Type B pancreatic cell (in vitro differentiated cells): Measurements from ENCODE around the gene DIAPH1. TPM values are rescaled to one million over a fixed set of nuclear protein-coding genes. Genes with fewer than 3 reads are reported as not detected.

Source experiments
- DNase-seq: peaks from one replicate; pipeline ENCODE4 v3.0.0; 2021; ENCODE audit warnings: mixed read lengths; ENCODE audit not compliant: unreplicated experiment; ENCODE audit errors: extremely low spot score
- H3K27ac Mint-ChIP-seq: 2 replicates; pipeline ENCODE4 v1.8.0; 2021; ENCODE audit warnings: mild to moderate bottlenecking, mixed read lengths
- H3K27me3 Mint-ChIP-seq: 2 replicates; pipeline ENCODE4 v1.8.0; 2021; ENCODE audit warnings: mixed read lengths
- H3K36me3 Mint-ChIP-seq: 2 replicates; pipeline ENCODE4 v1.8.0; 2021; ENCODE audit warnings: mixed read lengths
- H3K4me1 Mint-ChIP-seq: one replicate; pipeline ENCODE4 v1.8.0; 2021; ENCODE audit warnings: mixed read lengths; ENCODE audit not compliant: unreplicated experiment
- H3K4me3 Mint-ChIP-seq: 2 replicates; pipeline ENCODE4 v1.8.0; 2021; ENCODE audit warnings: mild to moderate bottlenecking, mixed read lengths
- H3K9me3 Mint-ChIP-seq: 2 replicates; pipeline ENCODE4 v1.8.0; 2021; ENCODE audit warnings: mixed read lengths
- CTCF ChIP-seq: fragments of 200-600 bp; sonication (generic); conservative IDR thresholded peaks from 2 replicates; pipeline ENCODE4 v1.5.0; 2021; ENCODE audit warnings: antibody characterized with exemption, mild to moderate bottlenecking
- total RNA-seq: library from RNA; stranded (reverse); gene quantifications from 2 replicates; pipeline ENCODE4 v1.2.1, GENCODE V29; 2021; ENCODE audit warnings: low replicate concordance

The DIAPH1 gene
- total RNA-seq, 1 donor from 2014 or later, result 79.6 TPM

DNA sequence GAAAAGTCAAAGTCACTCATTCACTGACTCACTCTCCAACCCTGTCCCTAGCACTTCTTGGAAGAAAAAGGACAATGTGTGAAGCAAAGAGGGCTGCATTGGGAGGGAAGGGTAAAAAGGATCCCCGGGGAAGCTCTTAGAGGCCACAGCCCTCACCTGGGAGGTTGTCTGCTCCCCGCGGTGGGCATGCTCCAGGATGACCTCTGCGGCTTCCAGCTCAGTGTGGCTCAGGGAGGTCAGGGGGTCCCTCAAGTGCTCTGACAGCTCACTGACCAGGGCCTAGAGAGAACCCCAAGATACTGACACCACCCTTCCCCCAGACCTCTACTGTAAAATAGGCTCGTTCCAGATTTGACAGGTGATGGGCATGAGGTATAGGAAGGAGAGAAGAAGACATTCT is 28.4 kb upstream of the DIAPH1 start:
- no peak for TF ChIP-seq CTCF
- Mint-ChIP-seq H3K4me1 (peaks cover 4% of the 10 kb centered on the region), H3K27ac (no peak overlapping the region), H3K27me3 (no peaks in the 10 kb centered on the region), H3K4me3 (no peak overlapping the region), H3K36me3 (peaks cover 7% of the 10 kb centered on the region), H3K9me3 (no peaks in the 10 kb centered on the region)
- DNase-seq, result no peak

DNA sequence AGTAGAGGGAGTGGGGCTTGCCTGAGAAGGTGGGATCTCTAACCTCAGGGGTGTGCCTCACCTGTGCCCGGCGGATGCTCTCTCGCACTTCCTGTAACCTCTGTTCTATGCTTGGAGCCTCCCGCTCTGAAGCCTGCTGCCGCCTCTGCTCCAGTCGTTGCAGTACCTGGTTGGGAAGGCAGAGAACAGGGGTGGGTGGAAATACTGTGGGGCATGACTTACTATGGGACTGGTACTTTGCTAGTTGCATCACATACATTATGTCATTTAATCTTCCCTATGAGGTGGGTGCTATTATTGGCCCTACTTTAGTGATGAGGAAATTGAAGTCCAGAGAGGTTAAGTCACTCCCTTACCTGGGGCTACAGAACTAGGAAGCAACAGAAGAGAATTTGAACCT is 27.2 kb upstream of the DIAPH1 start:
- no peak overlapping the region for H3K27ac Mint-ChIP-seq
- DNase-seq, result no peak
- H3K4me1 Mint-ChIP-seq, result peaks cover under 1% of the 10 kb centered on the region
- peaks cover 7% of the 10 kb centered on the region for H3K36me3 Mint-ChIP-seq
- no peak overlapping the region for H3K4me3 Mint-ChIP-seq
- H3K27me3 Mint-ChIP-seq, result no peaks in the 10 kb centered on the region
- no peaks in the 10 kb centered on the region for H3K9me3 Mint-ChIP-seq
- TF ChIP-seq CTCF, result no peak

- H3K27me3 Mint-ChIP-seq, result peaks cover 5% of the 10 kb centered on the region
- no peak for DNase-seq
- no peaks in the 10 kb centered on the region for H3K4me1 Mint-ChIP-seq
- H3K27ac Mint-ChIP-seq, result no peak overlapping the region
- H3K9me3 Mint-ChIP-seq, result no peaks in the 10 kb centered on the region
- peaks cover 7% of the 10 kb centered on the region for H3K36me3 Mint-ChIP-seq
- peak; percentile 18 for TF ChIP-seq CTCF
- H3K4me3 Mint-ChIP-seq, result no peak overlapping the region
These were observed 23.0 kb upstream of the DIAPH1 start for GRCh38 chr5:141641634-141642267.

DNA sequence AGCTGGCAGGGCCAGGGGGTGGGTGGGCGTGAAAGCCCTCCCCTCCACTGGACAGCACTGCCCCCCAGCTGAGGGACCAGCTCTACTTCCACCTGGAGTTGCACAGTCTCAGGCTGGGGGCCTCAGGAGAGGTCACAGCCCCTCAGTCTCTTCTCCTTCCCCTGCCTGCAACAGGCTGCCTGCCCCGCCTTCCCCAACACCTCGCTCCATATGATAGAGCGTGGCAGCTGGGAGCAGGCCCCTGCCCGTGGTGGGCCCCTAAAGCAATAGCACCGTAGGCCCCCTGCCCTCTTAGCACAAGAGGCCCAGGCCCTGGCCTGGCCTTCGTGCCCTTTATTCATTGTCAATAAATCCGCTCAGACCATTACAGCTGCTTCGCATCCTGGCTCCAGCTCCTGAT is 21.9 kb upstream of the DIAPH1 start:
- Mint-ChIP-seq H3K4me3 (no peak overlapping the region), H3K36me3 (peaks cover 3% of the 10 kb centered on the region), H3K9me3 (no peaks in the 10 kb centered on the region)

GRCh38 chr5:141640051-141640415 is 21.2 kb upstream of the DIAPH1 start:
- H3K36me3 Mint-ChIP-seq, result peaks cover 1% of the 10 kb centered on the region
- no peak overlapping the region for H3K4me3 Mint-ChIP-seq
- peaks cover 5% of the 10 kb centered on the region for H3K27me3 Mint-ChIP-seq
- no peak overlapping the region for H3K27ac Mint-ChIP-seq
- peaks cover 13% of the 10 kb centered on the region for H3K4me1 Mint-ChIP-seq
- no peak for TF ChIP-seq CTCF
- DNase-seq, result peak; percentile 54
- H3K9me3 Mint-ChIP-seq, result no peaks in the 10 kb centered on the region

More for the DNA sequence above, 21.9 kb upstream of the DIAPH1 start:
- peak; percentile 56 for DNase-seq
- Mint-ChIP-seq H3K4me1 (peaks cover 6% of the 10 kb centered on the region), H3K27me3 (peaks cover 5% of the 10 kb centered on the region), H3K27ac (no peak overlapping the region)
- no peak for TF ChIP-seq CTCF
